HG03439 (cell line): Measurements from ENCODE around the gene CACNA1B.
"Not testable (repeated sequence)": the region's sequence is repeated elsewhere in the genome, so short reads cannot be mapped to it uniquely, and the experiment has no call there.

ENCODE experiments used
- ATAC-seq: cut with Tn5 transposase; IDR thresholded peaks from one replicate; pipeline ENCODE4 v1.9.1; 2021; ENCODE audit warnings: mild to moderate bottlenecking, moderate library complexity; ENCODE audit not compliant: unreplicated experiment

Gene CACNA1B

GRCh38 chr9:138069731-138070456 lies 192.3 kb downstream of the CACNA1B start:
- no peak for ATAC-seq

- no peak for ATAC-seq
These were observed 193.2 kb downstream of the CACNA1B start for GRCh38 chr9:138070815-138071214.

GRCh38 chr9:138071292-138071691 lies 193.7 kb downstream of the CACNA1B start:
- ATAC-seq = no peak

- ATAC-seq = no peak
These were observed 194.1 kb downstream of the CACNA1B start for GRCh38 chr9:138071731-138072130.

- no peak for ATAC-seq
These were observed 194.7 kb downstream of the CACNA1B start for GRCh38 chr9:138072161-138072842.

- ATAC-seq = no peak
These were observed 195.3 kb downstream of the CACNA1B start for GRCh38 chr9:138072897-138073296.

- no peak for ATAC-seq
These were observed 195.8 kb downstream of the CACNA1B start for GRCh38 chr9:138073408-138073807.

- ATAC-seq = no peak
These were observed 196.2 kb downstream of the CACNA1B start for GRCh38 chr9:138073808-138074207.

- no peak for ATAC-seq
These were observed 196.9 kb downstream of the CACNA1B start for GRCh38 chr9:138074516-138074915.

GRCh38 chr9:138075496-138075895 lies 197.9 kb downstream of the CACNA1B start:
- ATAC-seq = no peak

GRCh38 chr9:138075961-138076649 lies 198.5 kb downstream of the CACNA1B start:
- ATAC-seq = no peak

- no peak for ATAC-seq
These were observed 199.0 kb downstream of the CACNA1B start for GRCh38 chr9:138076650-138077009.

- no peak for ATAC-seq
These were observed 199.5 kb downstream of the CACNA1B start for GRCh38 chr9:138077126-138077525.

GRCh38 chr9:138077898-138078540 lies 200.4 kb downstream of the CACNA1B start:
- ATAC-seq = no peak

GRCh38 chr9:138078846-138079245 lies 201.3 kb downstream of the CACNA1B start:
- ATAC-seq = no peak

GRCh38 chr9:138080979-138081378 lies 203.4 kb downstream of the CACNA1B start:
- no peak for ATAC-seq

- ATAC-seq = no peak
These were observed 205.5 kb downstream of the CACNA1B start for GRCh38 chr9:138082918-138083636.

GRCh38 chr9:138083873-138084272 lies 206.3 kb downstream of the CACNA1B start:
- ATAC-seq = no peak

GRCh38 chr9:138085568-138085967 lies 208.0 kb downstream of the CACNA1B start:
- ATAC-seq = no peak

GRCh38 chr9:138092057-138092456 lies 214.5 kb downstream of the CACNA1B start:
- ATAC-seq = not testable (repeated sequence)

- no peak for ATAC-seq
These were observed 216.4 kb downstream of the CACNA1B start for GRCh38 chr9:138094028-138094427.
